Aorta (tissue), 4 donors: ENCODE data around the gene ZNF662. TPM values are rescaled to one million over a fixed set of nuclear protein-coding genes. Genes with fewer than 3 reads are reported as not detected.

Source experiments
- polyA plus RNA-seq, 2 donors: library from polyadenylated mRNA; stranded (reverse); fragments of 200-250 nt; gene quantifications; one replicate each; pipeline ENCODE4 v1.2.3, GENCODE V29; 2013
- total RNA-seq, 2 donors: library from RNA; stranded (reverse); fragmentation: NEBNext Ultra II Directional; extraction: Animal tissue kit (Norgen Biotek cat#: 25700); gene quantifications; one replicate each; pipeline ENCODE4 v1.2.1, GENCODE V29; 2021
- donor health status: healthy with polysubstance abuse.
- donor health status: Bipolar disorder and iron deficiency.
- donor health status: DM: no; HTN: no; CAD: no.
- donor health status: DM: yes; HTN: yes; CAD: no.

ZNF662 gene
- total and polyA plus RNA-seq, 4 donors = 1.0 to 18.1 (median 11.4) TPM

Other genes with a start within 250 kb of the ZNF662 start
- gene KLHL40, start 220.6 kb upstream of the ZNF662 start, total RNA-seq = not detected
- under 1 TPM in 1 of 2 donors, not detected in 1; 0.26 TPM for gene KLHL40, start 220.6 kb upstream of the ZNF662 start, polyA plus RNA-seq
- not detected for gene HHATL, start 203.3 kb upstream of the ZNF662 start, total RNA-seq
- 1 to 10 TPM; 1.4 to 1.5 TPM for gene HHATL, start 203.3 kb upstream of the ZNF662 start, polyA plus RNA-seq
- 1 to 10 TPM; 1.3 to 2.5 TPM for gene CCDC13, start 132.9 kb upstream of the ZNF662 start, total RNA-seq
- gene CCDC13, start 132.9 kb upstream of the ZNF662 start, polyA plus RNA-seq = 1 to 10 TPM; 1.2 to 3.1 TPM
- gene HIGD1A, start 101.7 kb upstream of the ZNF662 start, total RNA-seq = 10 to 100 TPM; 61.4 to 84.9 TPM
- 100 to 1,000 TPM; 175 to 337 TPM for gene HIGD1A, start 101.7 kb upstream of the ZNF662 start, polyA plus RNA-seq
- gene ACKR2, start 96.7 kb upstream of the ZNF662 start, total RNA-seq = 1 to 10 TPM; 3.1 to 7.8 TPM
- gene ACKR2, start 96.7 kb upstream of the ZNF662 start, polyA plus RNA-seq = under 1 TPM in 1 of 2 donors, not detected in 1; 0.26 TPM
- gene CYP8B1, start 30.3 kb upstream of the ZNF662 start, total RNA-seq = not detected
- gene CYP8B1, start 30.3 kb upstream of the ZNF662 start, polyA plus RNA-seq = under 1 TPM in 1 of 2 donors, not detected in 1; 0.10 TPM
- gene GASK1A, start 73.2 kb downstream of the ZNF662 start, total RNA-seq = 10 to 100 TPM; 12.2 to 33.7 TPM
- 1 to 10 TPM in 1 of 2 donors, under 1 TPM in 1; 0.38 to 3.7 TPM for gene GASK1A, start 73.2 kb downstream of the ZNF662 start, polyA plus RNA-seq
- gene POMGNT2, start 199.9 kb downstream of the ZNF662 start, total RNA-seq = 10 to 100 TPM in 1 of 2 donors, 1 to 10 TPM in 1; 9.0 to 12.0 TPM
- 1 to 10 TPM; 2.8 to 8.2 TPM for gene POMGNT2, start 199.9 kb downstream of the ZNF662 start, polyA plus RNA-seq